ENCODE data around the gene NXPH4. TPM values are rescaled to one million over a fixed set of nuclear protein-coding genes. Genes with fewer than 3 reads are reported as not detected.

Gene NXPH4
- total and polyA plus RNA-seq, 2 donors (not counting 1 experiment from before 2014, with no cell fraction given) = 3.5 to 8.6 TPM

DNA sequence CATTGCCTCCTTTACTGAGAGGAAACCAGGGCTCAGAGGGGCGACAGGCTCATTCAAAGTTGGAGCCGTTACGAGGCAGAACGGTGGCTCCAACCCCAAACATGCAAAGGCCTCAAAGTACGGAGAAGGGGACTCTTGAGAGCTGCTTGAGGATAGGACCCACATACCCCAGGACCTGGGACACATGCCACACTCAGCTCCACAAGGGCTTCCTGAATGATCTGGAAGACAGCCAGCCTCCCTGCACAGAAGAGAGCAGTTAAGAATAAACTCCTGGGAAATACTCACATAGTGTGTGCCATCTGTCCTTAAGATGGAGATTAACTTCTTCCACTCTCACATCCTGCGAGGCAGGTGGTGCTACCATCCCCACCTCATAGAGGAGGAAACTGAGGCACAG lies 26.6 kb upstream of the NXPH4 start:
- ATAC-seq (ENCODE audit: low read depth) (no peak), DNase-seq (no peak)
- TF ChIP-seq, protein P1, sequence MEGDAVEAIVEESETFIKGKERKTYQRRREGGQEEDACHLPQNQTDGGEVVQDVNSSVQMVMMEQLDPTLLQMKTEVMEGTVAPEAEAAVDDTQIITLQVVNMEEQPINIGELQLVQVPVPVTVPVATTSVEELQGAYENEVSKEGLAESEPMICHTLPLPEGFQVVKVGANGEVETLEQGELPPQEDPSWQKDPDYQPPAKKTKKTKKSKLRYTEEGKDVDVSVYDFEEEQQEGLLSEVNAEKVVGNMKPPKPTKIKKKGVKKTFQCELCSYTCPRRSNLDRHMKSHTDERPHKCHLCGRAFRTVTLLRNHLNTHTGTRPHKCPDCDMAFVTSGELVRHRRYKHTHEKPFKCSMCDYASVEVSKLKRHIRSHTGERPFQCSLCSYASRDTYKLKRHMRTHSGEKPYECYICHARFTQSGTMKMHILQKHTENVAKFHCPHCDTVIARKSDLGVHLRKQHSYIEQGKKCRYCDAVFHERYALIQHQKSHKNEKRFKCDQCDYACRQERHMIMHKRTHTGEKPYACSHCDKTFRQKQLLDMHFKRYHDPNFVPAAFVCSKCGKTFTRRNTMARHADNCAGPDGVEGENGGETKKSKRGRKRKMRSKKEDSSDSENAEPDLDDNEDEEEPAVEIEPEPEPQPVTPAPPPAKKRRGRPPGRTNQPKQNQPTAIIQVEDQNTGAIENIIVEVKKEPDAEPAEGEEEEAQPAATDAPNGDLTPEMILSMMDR (IDR thresholded peaks at IDR 0.05) = no peak
- no peak for TF ChIP-seq EZH2 (IDR thresholded peaks at IDR 0.05; ENCODE audit: borderline replicate concordance, insufficient read depth, low read depth, low read length, poor library complexity, severe bottlenecking)
- POLR2A ChIA-PET = interaction anchor here (0.6 kb wide), 1 partner anchor 8 kb away, joined by 3 read pairs; no protein-coding TSS in a partner anchor
- no peaks in the 10 kb centered on the region for H4K20me1 ChIP-seq (ENCODE audit: control insufficient read depth, insufficient read depth, low read length, poor library complexity, severe bottlenecking)
- no peak overlapping the region for H3K27ac ChIP-seq (ENCODE audit: low read length in 2 of 2)
- H3K27me3 ChIP-seq (replicated peaks in 1 of 4; ENCODE audit: control extremely low read depth in 1 of 4, control insufficient read depth in 3 of 4, insufficient read depth in 4 of 4, low read length in 3 of 4) = no peaks in the 10 kb centered on the region
- H3K27me3 Mint-ChIP-seq = no peaks in the 10 kb centered on the region
- no peaks in the 10 kb centered on the region for H3K4me1 Mint-ChIP-seq
- H3K27ac Mint-ChIP-seq = no peak overlapping the region
- H3K4me2 ChIP-seq (replicated peaks; ENCODE audit: low read depth, low read length, poor library complexity, severe bottlenecking) = no peak overlapping the region
- no peak overlapping the region for H3K4me3 Mint-ChIP-seq
- H3K9ac ChIP-seq (ENCODE audit: low read length) = no peak overlapping the region
- intact Hi-C loops (cut with micrococcal nuclease) = no loop called here
- CTCF ChIA-PET = no interaction called here
- H3K4me1 ChIP-seq (ENCODE audit: control insufficient read depth in 2 of 2, insufficient read depth in 2 of 2, low read length in 2 of 2) = no peaks in the 10 kb centered on the region
- H3K9me3 Mint-ChIP-seq (ENCODE audit: insufficient read depth) = no peaks in the 10 kb centered on the region
- H3K9me3 ChIP-seq (ENCODE audit: control extremely low read depth in 1 of 3, control insufficient read depth in 2 of 3, insufficient read depth in 1 of 3, low read length in 2 of 3) = no peaks in the 10 kb centered on the region
- H3K79me2 ChIP-seq (ENCODE audit: control insufficient read depth, insufficient read depth, low read length) = no peaks in the 10 kb centered on the region
- 63% methylated on average over 5 of the region's 6 CpGs for WGBS (ENCODE audit: insufficient coverage)
- H2AFZ ChIP-seq (ENCODE audit: insufficient read depth, low read depth, low read length, poor library complexity, severe bottlenecking) = no peak overlapping the region
- H3K36me3 ChIP-seq (replicated peaks in 1 of 2; ENCODE audit: control extremely low read depth in 1 of 2, control insufficient read depth in 1 of 2, extremely low read depth in 1 of 2, insufficient read depth in 2 of 2, low read length in 1 of 2) = no peaks in the 10 kb centered on the region
- no peak overlapping the region for H3K4me3 ChIP-seq (ENCODE audit: control extremely low read depth in 1 of 5, extremely low read depth in 1 of 5, insufficient read depth in 1 of 5, low read depth in 2 of 5, low read length in 4 of 5)

DNA sequence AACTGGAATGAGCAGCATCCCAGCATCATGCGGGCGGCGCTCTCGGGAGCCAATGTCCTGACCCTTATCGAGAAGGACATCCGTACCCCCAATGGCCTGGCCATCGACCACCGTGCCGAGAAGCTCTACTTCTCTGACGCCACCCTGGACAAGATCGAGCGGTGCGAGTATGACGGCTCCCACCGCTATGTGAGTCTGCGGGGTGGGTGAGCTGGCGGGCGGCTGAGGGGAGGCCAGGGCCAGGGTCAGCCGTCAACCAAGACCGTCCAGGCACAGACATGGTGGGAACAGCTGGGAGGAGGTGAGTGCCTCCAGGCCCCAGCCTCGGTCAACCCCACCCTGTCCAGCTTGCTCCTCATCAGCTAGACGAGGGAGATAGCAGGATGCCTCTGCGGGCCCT lies 25.8 kb upstream of the NXPH4 start:
- no peak for DNase-seq
- Mint-ChIP-seq H3K27ac (no peak overlapping the region), H3K9me3 (ENCODE audit: insufficient read depth) (no peaks in the 10 kb centered on the region)

More for the DNA sequence above, 25.8 kb upstream of the NXPH4 start:
- H3K9ac ChIP-seq (ENCODE audit: low read length) = no peak overlapping the region
- H4K20me1 ChIP-seq (ENCODE audit: control insufficient read depth, insufficient read depth, low read length, poor library complexity, severe bottlenecking) = no peaks in the 10 kb centered on the region
- no peak overlapping the region for H3K27ac ChIP-seq (ENCODE audit: low read length in 2 of 2)
- intact Hi-C loops (cut with micrococcal nuclease) = no loop called here
- no peaks in the 10 kb centered on the region for H3K79me2 ChIP-seq (ENCODE audit: control insufficient read depth, insufficient read depth, low read length)
- H2AFZ ChIP-seq (ENCODE audit: insufficient read depth, low read depth, low read length, poor library complexity, severe bottlenecking) = no peak overlapping the region
- Mint-ChIP-seq H3K4me3 (no peak overlapping the region), H3K27me3 (no peaks in the 10 kb centered on the region), H3K4me1 (no peaks in the 10 kb centered on the region)
- H3K4me2 ChIP-seq (replicated peaks; ENCODE audit: low read depth, low read length, poor library complexity, severe bottlenecking) = no peak overlapping the region
- no peaks in the 10 kb centered on the region for H3K9me3 ChIP-seq (ENCODE audit: control extremely low read depth in 1 of 3, control insufficient read depth in 2 of 3, insufficient read depth in 1 of 3, low read length in 2 of 3)
- no peak for ATAC-seq (ENCODE audit: low read depth)
- ChIA-PET CTCF (interaction anchor here (0.8 to 1.4 kb wide), 2 partner anchors 8 to 63 kb away, joined by 3 to 5 read pairs; no protein-coding TSS in a partner anchor), POLR2A (no interaction called here)
- H3K36me3 ChIP-seq (replicated peaks in 1 of 2; ENCODE audit: control extremely low read depth in 1 of 2, control insufficient read depth in 1 of 2, extremely low read depth in 1 of 2, insufficient read depth in 2 of 2, low read length in 1 of 2) = no peaks in the 10 kb centered on the region
- WGBS (ENCODE audit: insufficient coverage) = 96% methylated on average over 23 of the region's 23 CpGs
- H3K4me1 ChIP-seq (ENCODE audit: control insufficient read depth in 2 of 2, insufficient read depth in 2 of 2, low read length in 2 of 2) = no peaks in the 10 kb centered on the region
- H3K4me3 ChIP-seq (ENCODE audit: control extremely low read depth in 1 of 5, extremely low read depth in 1 of 5, insufficient read depth in 1 of 5, low read depth in 2 of 5, low read length in 4 of 5) = no peak overlapping the region
- H3K27me3 ChIP-seq (replicated peaks in 1 of 4; ENCODE audit: control extremely low read depth in 1 of 4, control insufficient read depth in 3 of 4, insufficient read depth in 4 of 4, low read length in 3 of 4) = no peaks in the 10 kb centered on the region
- TF ChIP-seq EZH2 (IDR thresholded peaks at IDR 0.05; ENCODE audit: borderline replicate concordance, insufficient read depth, low read depth, low read length, poor library complexity, severe bottlenecking) = no peak
- TF ChIP-seq, protein P1 (IDR thresholded peaks at IDR 0.05) = no peak

Data from B cell (primary cell).